NCI-H187 treated with DMSO at 0.1 percent for 48 hours (cell line): ENCODE data around the gene P2RX6.
"Not testable (repeated sequence)": the region's sequence is repeated elsewhere in the genome, so short reads cannot be mapped to it uniquely, and the experiment has no call there.

Experiments used
- DNase-seq: peaks from one replicate; lab custom pipeline; 2025; lab: John Stamatoyannopoulos, UW

Gene P2RX6

DNA sequence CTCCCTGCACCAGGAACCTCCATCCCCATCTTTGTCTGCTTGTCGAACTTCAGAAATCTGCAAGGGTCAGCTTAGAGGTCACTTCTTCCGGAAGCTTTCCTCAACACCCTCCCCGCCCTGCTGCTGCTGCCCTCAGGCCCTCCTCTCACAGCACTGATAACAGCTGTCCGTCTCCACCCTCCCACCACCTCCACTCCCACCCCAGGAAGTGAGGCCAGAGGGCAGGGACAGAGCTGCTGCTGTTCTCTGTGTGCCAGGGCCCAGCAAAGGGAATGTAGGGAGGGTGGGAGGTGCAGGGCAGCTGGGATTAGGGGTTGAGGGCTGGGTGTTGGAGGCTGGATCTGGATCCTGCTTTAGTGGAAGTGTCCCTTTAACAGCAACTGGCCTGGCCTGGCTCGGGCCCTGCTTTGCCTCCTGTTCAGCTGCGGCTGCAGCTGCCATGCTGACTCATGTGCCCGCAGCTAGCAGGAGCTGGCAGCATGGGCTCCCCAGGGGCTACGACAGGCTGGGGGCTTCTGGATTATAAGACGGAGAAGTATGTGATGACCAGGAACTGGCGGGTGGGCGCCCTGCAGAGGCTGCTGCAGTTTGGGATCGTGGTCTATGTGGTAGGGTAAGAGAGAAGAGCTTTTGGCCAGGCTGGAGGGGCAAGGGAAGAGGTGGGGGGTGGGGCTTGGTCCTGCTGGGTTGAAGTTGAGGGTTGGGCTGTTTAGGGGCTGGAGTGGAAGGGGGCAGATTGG, at the start of gene P2RX6:
Gene P2RX6, plus strand, starts transcription at position 440 of the 740 bp plus-strand sequence. Its CDS starts 10 bp downstream, at position 450.
- no peak for DNase-seq

GRCh38 chr22:20965888-20966855, 48.8 kb upstream of the P2RX6 start:
- DNase-seq = no peak

DNA sequence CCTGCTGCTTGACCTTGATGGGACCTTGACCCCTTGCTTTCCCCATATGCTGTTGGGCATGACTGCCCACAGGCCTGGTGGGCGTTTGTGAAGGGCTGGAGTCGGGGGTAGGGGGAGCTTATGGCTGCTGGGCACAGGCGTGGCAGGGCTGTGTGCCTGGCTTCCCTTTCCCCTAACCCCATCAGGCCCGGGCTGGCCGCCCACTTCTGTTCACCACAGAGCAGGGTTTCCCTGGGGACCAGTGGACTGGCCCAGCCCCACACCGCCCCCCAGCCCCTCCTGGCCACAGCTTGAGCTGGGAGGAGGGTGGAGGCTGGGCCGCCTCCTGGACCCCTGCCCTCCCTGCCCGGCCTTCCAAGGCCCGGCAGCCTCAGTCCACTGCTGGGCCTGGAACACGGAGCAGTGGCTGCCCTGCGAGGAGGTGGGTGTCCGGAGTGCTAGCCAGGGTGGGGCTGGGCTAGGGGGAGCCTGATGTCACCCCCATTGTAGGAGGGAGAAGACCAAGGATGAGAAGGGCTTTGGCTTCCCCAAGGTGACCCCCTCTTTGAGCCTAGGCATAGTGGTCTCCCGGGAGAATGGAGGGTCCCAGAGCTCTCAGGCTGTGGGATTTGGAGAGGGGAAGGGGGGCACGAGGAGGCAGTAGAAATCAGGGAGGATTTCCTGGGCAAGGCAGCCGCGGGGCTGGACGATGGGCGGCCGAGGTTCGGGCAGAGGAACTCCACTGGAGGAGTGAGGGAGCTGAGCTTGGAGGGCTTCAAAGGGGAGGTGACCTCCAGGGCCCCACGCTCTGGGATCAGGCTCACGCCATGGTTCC, 47.9 kb upstream of the P2RX6 start, which contains the start of gene AIFM3:
Gene AIFM3, plus strand, starts transcription at position 373 of the 814 bp plus-strand sequence. CDS start 690 bp downstream, outside the sequence.
- DNase-seq = no peak

DNA sequence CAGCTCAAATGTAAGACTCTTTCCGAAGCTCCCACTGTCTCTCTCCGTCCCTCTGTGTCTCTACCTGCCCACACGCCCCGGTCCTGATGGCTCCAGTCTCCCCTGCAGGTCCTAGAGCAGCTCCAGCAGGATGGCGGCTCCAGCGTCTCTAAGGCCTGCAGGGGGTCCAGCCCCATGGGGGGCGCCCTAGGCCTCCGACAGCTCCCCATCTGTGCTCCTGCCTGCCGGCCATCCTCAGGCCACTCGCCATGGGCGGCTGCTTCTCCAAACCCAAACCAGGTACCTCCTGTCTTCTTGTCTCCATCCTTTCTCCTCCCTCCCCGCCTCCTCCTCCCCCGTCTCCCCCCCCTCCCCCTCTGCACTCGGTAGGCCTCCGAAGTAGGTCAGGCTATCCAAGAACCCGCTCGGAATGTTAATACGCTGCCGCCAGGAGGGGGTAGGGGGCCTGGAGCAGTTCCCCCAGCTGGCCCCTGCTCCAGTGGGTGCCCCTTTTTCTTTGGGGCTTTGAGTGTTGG, 47.2 kb upstream of the P2RX6 start:
- no peak for DNase-seq

- DNase-seq = no peak
These were observed 46.5 kb upstream of the P2RX6 start for GRCh38 chr22:20968281-20968977.

GRCh38 chr22:20970939-20971657, 43.9 kb upstream of the P2RX6 start:
- no peak for DNase-seq

- not testable (repeated sequence) for DNase-seq
These were observed 42.8 kb upstream of the P2RX6 start for GRCh38 chr22:20972014-20972694.

- no peak for DNase-seq
These were observed 41.9 kb upstream of the P2RX6 start for GRCh38 chr22:20972933-20973577.

GRCh38 chr22:20973634-20974286, 41.2 kb upstream of the P2RX6 start:
- DNase-seq = no peak

- no peak for DNase-seq
These were observed 40.5 kb upstream of the P2RX6 start for GRCh38 chr22:20974336-20974955.

DNA sequence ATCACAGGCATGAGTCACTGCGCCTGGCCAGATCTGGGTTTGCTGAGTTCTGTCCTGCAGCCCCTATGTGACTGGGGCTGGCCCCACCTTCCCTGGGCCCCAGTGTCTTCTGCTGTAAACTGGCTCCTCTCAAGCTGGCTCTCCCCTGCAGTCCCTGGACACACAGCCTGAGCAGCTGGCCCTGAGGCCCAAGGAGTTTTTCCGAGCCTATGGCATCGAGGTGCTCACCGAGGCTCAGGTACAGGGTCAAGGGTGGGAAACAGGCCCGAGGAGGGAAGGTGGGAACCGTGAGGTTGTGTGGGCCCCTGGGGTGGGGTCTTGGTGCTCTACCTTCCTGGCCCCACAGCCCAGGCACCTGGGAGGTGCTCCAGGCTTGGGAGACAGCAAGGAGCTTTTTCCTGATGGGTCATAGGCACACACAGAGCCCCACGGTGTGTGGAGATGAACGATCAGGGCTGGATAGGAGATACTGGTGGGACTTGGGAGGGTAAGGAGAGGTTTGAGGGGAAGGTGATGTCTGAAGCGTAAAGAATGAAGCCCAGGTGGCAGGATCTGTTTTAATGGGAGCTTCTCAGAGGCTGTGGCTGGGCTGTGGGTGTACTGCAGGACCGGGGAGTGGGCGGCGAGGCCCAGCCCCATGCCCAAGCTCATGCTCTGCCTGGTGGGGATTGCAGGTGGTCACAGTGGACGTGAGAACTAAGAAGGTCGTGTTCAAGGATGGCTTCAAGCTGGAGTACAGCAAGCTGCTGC, 39.2 kb upstream of the P2RX6 start:
- DNase-seq = no peak

DNA sequence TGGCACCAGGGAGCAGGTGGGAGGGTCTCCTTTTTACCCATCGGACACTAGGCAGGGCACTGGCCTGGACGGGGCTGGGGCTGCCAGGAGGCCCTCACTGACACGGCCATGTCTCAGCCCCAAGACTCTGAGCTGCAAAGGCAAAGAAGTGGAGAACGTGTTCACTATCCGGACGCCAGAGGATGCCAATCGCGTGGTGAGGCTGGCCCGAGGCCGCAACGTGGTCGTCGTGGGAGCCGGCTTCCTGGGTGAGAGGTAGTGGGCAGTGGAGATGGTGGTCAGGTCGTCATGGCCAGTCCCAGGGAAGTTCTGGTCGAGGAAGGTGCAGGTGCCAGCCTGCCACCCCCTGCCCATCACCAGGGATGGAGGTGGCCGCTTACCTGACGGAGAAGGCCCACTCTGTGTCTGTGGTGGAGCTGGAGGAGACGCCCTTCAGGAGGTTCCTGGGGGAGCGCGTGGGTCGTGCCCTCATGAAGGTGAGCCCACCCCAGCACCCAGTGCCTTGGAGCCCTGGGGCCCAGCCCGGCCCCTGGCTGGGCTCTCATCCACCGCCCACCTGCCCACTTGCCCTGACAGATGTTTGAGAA, 38.6 kb upstream of the P2RX6 start:
- no peak for DNase-seq

GRCh38 chr22:20977019-20977418, 37.9 kb upstream of the P2RX6 start:
- DNase-seq = no peak

DNA sequence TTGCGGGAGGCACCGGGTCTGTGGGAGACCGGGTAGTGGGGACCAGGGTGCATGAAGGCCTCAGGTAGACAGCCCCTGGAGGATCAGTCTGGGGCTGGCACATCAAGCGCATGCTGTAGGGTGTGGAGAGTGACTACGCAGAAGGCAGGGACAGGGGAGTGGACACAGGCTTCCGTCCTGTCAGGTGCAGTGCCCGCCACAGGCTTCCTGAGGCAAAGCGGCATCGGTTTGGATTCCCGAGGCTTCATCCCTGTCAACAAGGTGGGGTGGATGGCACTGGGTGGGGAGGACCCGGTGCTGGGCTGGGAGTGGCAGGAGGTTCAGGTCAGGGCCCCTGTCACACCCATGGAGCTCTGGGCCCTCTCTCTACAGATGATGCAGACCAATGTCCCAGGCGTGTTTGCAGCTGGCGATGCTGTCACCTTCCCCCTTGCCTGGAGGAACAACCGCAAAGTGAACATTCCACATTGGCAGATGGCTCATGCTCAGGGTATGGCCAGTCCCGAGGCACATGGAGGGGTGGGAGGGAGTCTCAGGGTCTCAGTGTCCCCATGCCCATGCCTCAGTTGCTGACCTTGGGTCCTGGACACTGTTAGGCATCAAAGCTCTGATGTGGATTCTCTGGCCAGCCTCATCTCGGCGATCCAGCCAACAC, 37.3 kb upstream of the P2RX6 start:
- no peak for DNase-seq

- DNase-seq = no peak
These were observed 36.5 kb upstream of the P2RX6 start for GRCh38 chr22:20978419-20978818.

GRCh38 chr22:20979243-20979809, 35.6 kb upstream of the P2RX6 start:
- no peak for DNase-seq
